GM23248 (cell line): Measurements from ENCODE around the gene CEMIP2. TPM values are rescaled to one million over a fixed set of nuclear protein-coding genes. Genes with fewer than 3 reads are reported as not detected.

Experiments used
- DNase-seq: peaks from one replicate; pipeline ENCODE4 v3.0.0-alpha.2; 2015
- H2AFZ ChIP-seq: fragments of 200-600 bp; sonication (generic); 2 replicates; pipeline ENCODE4 v1.6.1; 2016; ENCODE audit warnings: antibody characterized with exemption
- H3F3A ChIP-seq: fragments of 200-600 bp; sonication (generic); 2 replicates; pipeline ENCODE4 v1.6.1; 2016; ENCODE audit warnings: mild to moderate bottlenecking, antibody characterized with exemption, mixed run types; ENCODE audit not compliant: insufficient read depth
- H3K27ac ChIP-seq: fragments of 200-600 bp; sonication (generic); 2 replicates; pipeline ENCODE4 v1.5.1; 2016; ENCODE audit warnings: mild to moderate bottlenecking
- H3K27me3 ChIP-seq: fragments of 200-600 bp; sonication (generic); replicated peaks from 2 replicates; pipeline ENCODE4 v1.6.1; 2016; ENCODE audit warnings: mild to moderate bottlenecking; ENCODE audit not compliant: insufficient read depth
- H3K36me3 ChIP-seq: fragments of 200-600 bp; sonication (generic); 2 replicates; pipeline ENCODE4 v1.6.1; 2016; ENCODE audit warnings: low read depth, mild to moderate bottlenecking
- H3K4me1 ChIP-seq: fragments of 200-600 bp; sonication (generic); 2 replicates; pipeline ENCODE4 v1.6.1; 2016; ENCODE audit warnings: mild to moderate bottlenecking; ENCODE audit not compliant: insufficient read depth
- H3K4me2 ChIP-seq: fragments of 200-600 bp; sonication (generic); one replicate; pipeline ENCODE4 v1.6.1; 2016; ENCODE audit warnings: mild to moderate bottlenecking; ENCODE audit not compliant: unreplicated experiment
- H3K4me3 ChIP-seq: fragments of 200-600 bp; sonication (generic); 2 replicates; pipeline ENCODE4 v1.5.1; 2016; ENCODE audit warnings: mild to moderate bottlenecking
- H3K79me2 ChIP-seq: fragments of 200-600 bp; sonication (generic); 2 replicates; pipeline ENCODE4 v1.6.1; 2016; ENCODE audit warnings: mild to moderate bottlenecking; ENCODE audit not compliant: insufficient read depth
- H3K9ac ChIP-seq: fragments of 200-600 bp; sonication (generic); 2 replicates; pipeline ENCODE4 v1.6.1; 2016; ENCODE audit warnings: mild to moderate bottlenecking
- H3K9me2 ChIP-seq: fragments of 200-600 bp; sonication (generic); 2 replicates; pipeline ENCODE4 v1.6.1; 2016; ENCODE audit warnings: mixed run types, mild to moderate bottlenecking, moderate library complexity; ENCODE audit not compliant: insufficient read depth
- H3K9me3 ChIP-seq: fragments of 200-600 bp; sonication (generic); one replicate; pipeline ENCODE4 v1.6.1; 2017; ENCODE audit warnings: low read depth
- H4K20me1 ChIP-seq: fragments of 200-600 bp; sonication (generic); 2 replicates; pipeline ENCODE4 v1.6.0; 2016; ENCODE audit not compliant: insufficient read depth
- EZH2 ChIP-seq: fragments of 200-600 bp; sonication (generic); IDR thresholded peaks from 2 replicates; pipeline ENCODE4 v1.6.1; 2018; ENCODE audit warnings: antibody characterized with exemption, mild to moderate bottlenecking; ENCODE audit not compliant: insufficient read depth, poor library complexity, severe bottlenecking
- EZH2phosphoT487 ChIP-seq: fragments of 200-600 bp; sonication (generic); IDR thresholded peaks from 2 replicates; pipeline ENCODE4 v1.6.1; 2018; ENCODE audit warnings: antibody characterized with exemption, moderate library complexity, mild to moderate bottlenecking, low read depth; ENCODE audit not compliant: insufficient read depth
- WGBS, 2 experiments: methylation state at CpG; one replicate each; pipeline ENCODE4 v1.1.6; 2015 to 2017; ENCODE audit warnings: low lambda C conversion rate in 2 of 2, low coverage in 1 of 2; ENCODE audit errors: missing lambda C conversion rate in 2 of 2; 5-methylcytosine and 5-hydroxymethylcytosine counted together
- in situ Hi-C: fragments of 300-500 bp; cut with MboI; formaldehyde crosslinking; loops from 2 replicates; pipeline ENCODE4 v1.15.0; 2020
- polyA plus RNA-seq: library from polyadenylated mRNA; unstranded; fragments of >200 nt; fragmentation: Nextera tagmentation; extraction: Ambion mirVana; gene quantifications from 2 replicates; pipeline ENCODE4 v1.2.1, GENCODE V29; 2016
- total RNA-seq: library from RNA; depleted of rRNA; stranded (reverse); fragments of >200 nt; shearing (Covaris generic); gene quantifications from 2 replicates; pipeline ENCODE4 v1.2.3, GENCODE V29; 2014

The CEMIP2 gene
- total and polyA plus RNA-seq, 2 experiments from 2014 or later: 12.7 to 40.4 TPM

DNA sequence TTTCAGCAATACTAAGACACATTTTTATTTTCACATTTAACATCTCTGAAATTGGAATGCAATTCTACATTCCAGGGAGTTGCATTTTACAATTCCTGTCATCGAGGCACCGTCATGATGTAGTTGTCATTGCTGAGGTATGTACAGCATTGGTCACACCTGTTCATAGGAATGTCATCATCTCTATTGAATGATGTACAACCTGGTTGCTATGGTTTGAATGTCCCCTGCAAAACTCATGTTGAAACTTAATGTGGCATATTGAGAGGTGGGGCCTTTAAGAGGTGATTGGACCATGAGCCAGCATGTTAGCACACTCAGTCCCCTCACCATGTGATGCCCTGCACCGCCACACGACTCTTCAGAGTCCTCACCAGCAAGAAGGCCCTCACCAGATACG lies 103.1 kb downstream of the CEMIP2 start:
- Histone ChIP-seq H4K20me1 (no peaks in the 10 kb centered on the region), H2AFZ (no peak overlapping the region), H3K27me3 (no peaks in the 10 kb centered on the region), H3K4me1 (peaks cover 22% of the 10 kb centered on the region), H3K79me2 (no peaks in the 10 kb centered on the region), H3K27ac (no peak overlapping the region), H3K9me3 (no peaks in the 10 kb centered on the region), H3K4me3 (no peak overlapping the region), H3K4me2 (no peak overlapping the region), H3K9me2 (no peaks in the 10 kb centered on the region), H3K36me3 (no peaks in the 10 kb centered on the region), H3F3A (peaks cover 12% of the 10 kb centered on the region; the same call in 1 of the 2 replicates), H3K9ac (no peak overlapping the region)
- TF ChIP-seq EZH2phosphoT487: no peak
- TF ChIP-seq EZH2: no peak
- in situ Hi-C loops: no loop called here
- DNase-seq: no peak
- 71 to 82% methylated on average over 5 of the region's 5 CpGs for WGBS, 2 experiments

- H3K27ac ChIP-seq: no peak overlapping the region
- no peak overlapping the region for H3K9ac ChIP-seq
- no peaks in the 10 kb centered on the region for H3K9me2 ChIP-seq
- no peak overlapping the region for H2AFZ ChIP-seq
- H3F3A ChIP-seq: peaks cover 12% of the 10 kb centered on the region; the same call in 1 of the 2 replicates
- peak overlapping the region; percentile 62 for H3K4me2 ChIP-seq
- H3K36me3 ChIP-seq: no peaks in the 10 kb centered on the region
- 58 to 61% methylated on average over 3 of the region's 3 CpGs for WGBS, 2 experiments
- peaks cover 22% of the 10 kb centered on the region for H3K4me1 ChIP-seq
- TF ChIP-seq EZH2 (no peak), EZH2phosphoT487 (no peak)
- no peak for DNase-seq
- H3K4me3 ChIP-seq: no peak overlapping the region
- no peaks in the 10 kb centered on the region for H4K20me1 ChIP-seq
- no peaks in the 10 kb centered on the region for H3K27me3 ChIP-seq
- H3K9me3 ChIP-seq: no peaks in the 10 kb centered on the region
- in situ Hi-C loops: no loop called here
- H3K79me2 ChIP-seq: no peaks in the 10 kb centered on the region
Measured at GRCh38 chr9:71664566-71664965, 103.7 kb downstream of the CEMIP2 start.

- in situ Hi-C loops: no loop called here
- Histone ChIP-seq H3K27ac (no peak overlapping the region), H3F3A (peaks cover 12% of the 10 kb centered on the region; the same call in 1 of the 2 replicates), H2AFZ (0 out of 2 replicates have a peak overlapping the region, but pooled peaks have one; percentile 19), H3K4me3 (no peak overlapping the region), H3K36me3 (no peaks in the 10 kb centered on the region), H3K27me3 (no peaks in the 10 kb centered on the region), H3K9me3 (no peaks in the 10 kb centered on the region), H4K20me1 (no peaks in the 10 kb centered on the region), H3K79me2 (no peaks in the 10 kb centered on the region), H3K4me2 (peak overlapping the region; percentile 62), H3K4me1 (peaks cover 22% of the 10 kb centered on the region), H3K9me2 (no peaks in the 10 kb centered on the region), H3K9ac (no peak overlapping the region)
- 36 to 41% methylated on average over 4 of the region's 4 CpGs for WGBS, 2 experiments
- TF ChIP-seq EZH2 (no peak), EZH2phosphoT487 (no peak)
- peak; percentile 45 for DNase-seq
Measured at GRCh38 chr9:71663931-71664459, 104.3 kb downstream of the CEMIP2 start.

- H3K4me2 ChIP-seq: no peak overlapping the region
- H3K9ac ChIP-seq: no peak overlapping the region
- H3F3A ChIP-seq: peaks cover 12% of the 10 kb centered on the region; the same call in 1 of the 2 replicates
- TF ChIP-seq EZH2phosphoT487 (no peak), EZH2 (no peak)
- no peak overlapping the region for H2AFZ ChIP-seq
- no peak for DNase-seq
- no peaks in the 10 kb centered on the region for H3K36me3 ChIP-seq
- H3K9me2 ChIP-seq: no peaks in the 10 kb centered on the region
- no peak overlapping the region for H3K27ac ChIP-seq
- H3K79me2 ChIP-seq: no peaks in the 10 kb centered on the region
- no peak overlapping the region for H3K4me3 ChIP-seq
- H3K4me1 ChIP-seq: peaks cover 22% of the 10 kb centered on the region
- no peaks in the 10 kb centered on the region for H3K9me3 ChIP-seq
- no peaks in the 10 kb centered on the region for H4K20me1 ChIP-seq
- no peaks in the 10 kb centered on the region for H3K27me3 ChIP-seq
- in situ Hi-C loops: no loop called here
- 32 to 40% methylated on average over 2 of the region's 2 CpGs for WGBS, 2 experiments
Measured at GRCh38 chr9:71663216-71663615, 105.1 kb downstream of the CEMIP2 start.
